Measurements from ENCODE around the gene CNTN4. TPM values are rescaled to one million over a fixed set of nuclear protein-coding genes. Genes with fewer than 3 reads are reported as not detected.

The CNTN4 gene
- total RNA-seq, 1 experiment from 2014 or later = 5.7 TPM

- H3K36me3 ChIP-seq (ENCODE audit: insufficient read depth, low read length, poor library complexity, severe bottlenecking) = no peaks in the 10 kb centered on the region
- intact Hi-C loops (cut with micrococcal nuclease; ENCODE audit: unreplicated experiment) = no loop called here
- no peak for DNase-seq (ENCODE audit: low spot score)
- no peak overlapping the region for H3K4me3 ChIP-seq (ENCODE audit: low read depth, low read length, poor library complexity, severe bottlenecking)
- POLR2A ChIA-PET (ENCODE audit: low non-redundant PET) = no interaction called here
- no peaks in the 10 kb centered on the region for H3K9me3 ChIP-seq (ENCODE audit: low read depth, low read length, poor library complexity, severe bottlenecking)
- no peak overlapping the region for H3K27ac ChIP-seq (ENCODE audit: low read depth, low read length, poor library complexity, severe bottlenecking)
- CTCF ChIA-PET = no interaction called here
- no peaks in the 10 kb centered on the region for H3K27me3 ChIP-seq (replicated peaks; ENCODE audit: insufficient read depth, low read depth, low read length, poor library complexity)
- no peaks in the 10 kb centered on the region for H3K4me1 ChIP-seq (ENCODE audit: insufficient read depth, low read length, poor library complexity, severe bottlenecking)
- TF ChIP-seq CTCF (conservative IDR thresholded peaks at IDR 0.05; ENCODE audit: low read depth, low read length) = no peak
- TF ChIP-seq EZH2 (IDR thresholded peaks at IDR 0.05; ENCODE audit: borderline replicate concordance, low read depth, low read length, poor library complexity, severe bottlenecking) = no peak
- no TSS peak for BruUV-seq (replicated peaks)
Observed at GRCh38 chr3:2536575-2536974, 437.9 kb downstream of the CNTN4 start.

DNA sequence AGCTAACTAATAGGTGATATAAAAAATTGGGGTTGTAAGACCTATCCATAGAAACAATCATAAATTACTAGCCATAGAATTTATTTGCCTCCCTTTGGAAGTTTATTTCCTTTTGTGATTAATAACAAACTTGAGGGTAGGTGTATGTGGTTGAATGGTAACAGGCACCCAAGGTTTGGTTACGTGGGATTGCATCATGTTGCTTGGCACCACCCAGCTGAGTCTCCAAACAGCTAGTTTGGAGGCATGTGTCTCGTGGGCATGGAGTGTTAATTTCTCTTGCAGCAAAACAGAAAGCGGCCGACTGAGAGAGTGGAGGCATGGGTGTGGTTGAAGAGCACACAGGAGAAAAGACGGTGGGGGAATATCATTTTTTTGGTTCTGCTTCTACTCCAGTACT, 441.4 kb downstream of the CNTN4 start:
- POLR2A ChIA-PET (ENCODE audit: low non-redundant PET) = no interaction called here
- CTCF ChIA-PET = no interaction called here

DNA sequence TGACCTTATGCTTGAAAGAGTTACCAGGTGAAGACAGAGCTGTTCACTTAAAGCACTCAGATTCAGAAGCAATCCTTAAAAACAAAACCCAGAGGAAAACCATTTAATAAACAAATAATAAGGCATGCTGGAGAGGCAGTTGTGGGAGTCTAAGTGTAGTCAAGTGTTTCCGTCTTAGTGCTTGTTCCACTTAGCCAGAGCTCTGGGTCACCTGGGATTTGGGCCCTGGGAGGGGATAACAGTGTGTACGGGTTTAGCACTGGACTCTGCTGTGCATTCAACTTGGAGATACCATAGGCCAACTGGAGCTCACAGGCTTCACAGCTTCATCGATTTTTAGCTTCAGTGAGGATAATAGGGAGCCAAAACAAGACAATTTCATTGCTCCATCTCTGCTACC, 444.6 kb downstream of the CNTN4 start:
- ChIA-PET POLR2A (ENCODE audit: low non-redundant PET) (no interaction called here), CTCF (no interaction called here)
- peaks cover 7% of the 10 kb centered on the region for H3K9me3 ChIP-seq (ENCODE audit: low read depth, low read length, poor library complexity, severe bottlenecking)
- intact Hi-C loops (cut with micrococcal nuclease; ENCODE audit: unreplicated experiment) = no loop called here
- no peak overlapping the region for H3K4me3 ChIP-seq (ENCODE audit: low read depth, low read length, poor library complexity, severe bottlenecking)
- no TSS peak for BruUV-seq (replicated peaks)
- H3K36me3 ChIP-seq (ENCODE audit: insufficient read depth, low read length, poor library complexity, severe bottlenecking) = no peaks in the 10 kb centered on the region
- TF ChIP-seq EZH2 (IDR thresholded peaks at IDR 0.05; ENCODE audit: borderline replicate concordance, low read depth, low read length, poor library complexity, severe bottlenecking) (no peak), CTCF (conservative IDR thresholded peaks at IDR 0.05; ENCODE audit: low read depth, low read length) (no peak)
- H3K27ac ChIP-seq (ENCODE audit: low read depth, low read length, poor library complexity, severe bottlenecking) = no peak overlapping the region
- H3K27me3 ChIP-seq (replicated peaks; ENCODE audit: insufficient read depth, low read depth, low read length, poor library complexity) = no peaks in the 10 kb centered on the region
- H3K4me1 ChIP-seq (ENCODE audit: insufficient read depth, low read length, poor library complexity, severe bottlenecking) = no peaks in the 10 kb centered on the region
- DNase-seq (ENCODE audit: low spot score) = no peak

More for the DNA sequence above, 441.4 kb downstream of the CNTN4 start:
- Histone ChIP-seq H3K27ac (ENCODE audit: low read depth, low read length, poor library complexity, severe bottlenecking) (no peak overlapping the region), H3K27me3 (replicated peaks; ENCODE audit: insufficient read depth, low read depth, low read length, poor library complexity) (no peaks in the 10 kb centered on the region), H3K9me3 (ENCODE audit: low read depth, low read length, poor library complexity, severe bottlenecking) (no peaks in the 10 kb centered on the region), H3K4me1 (ENCODE audit: insufficient read depth, low read length, poor library complexity, severe bottlenecking) (no peaks in the 10 kb centered on the region), H3K36me3 (ENCODE audit: insufficient read depth, low read length, poor library complexity, severe bottlenecking) (no peaks in the 10 kb centered on the region), H3K4me3 (ENCODE audit: low read depth, low read length, poor library complexity, severe bottlenecking) (no peak overlapping the region)
- intact Hi-C loops (cut with micrococcal nuclease; ENCODE audit: unreplicated experiment) = no loop called here
- BruUV-seq (replicated peaks) = no TSS peak
- peak; percentile 9 for DNase-seq (ENCODE audit: low spot score)
- TF ChIP-seq EZH2 (IDR thresholded peaks at IDR 0.05; ENCODE audit: borderline replicate concordance, low read depth, low read length, poor library complexity, severe bottlenecking) (no peak), CTCF (conservative IDR thresholded peaks at IDR 0.05; ENCODE audit: low read depth, low read length) (no peak)

All from A673 (cell line).